Neural cell (in vitro differentiated cells): ENCODE results near the gene RASAL1.

Experiments used
- EZH2 ChIP-seq: fragments of 200-600, 300-800 bp; shearing (Covaris generic), sonication (generic); IDR thresholded peaks from 2 replicates; pipeline ENCODE4 v1.6.1; 2014; ENCODE audit warnings: antibody characterized with exemption, low read length, borderline replicate concordance, mild to moderate bottlenecking; ENCODE audit not compliant: insufficient read depth, poor library complexity, severe bottlenecking
- MXI1 ChIP-seq: fragments of 450-650 bp; conservative IDR thresholded peaks from 2 replicates; pipeline ENCODE4 v1.6.1; 2014; ENCODE audit warnings: antibody characterized with exemption, mild to moderate bottlenecking; ENCODE audit not compliant: poor library complexity, severe bottlenecking
- RAD21 ChIP-seq: fragments of 450-650 bp; conservative IDR thresholded peaks from 2 replicates; pipeline ENCODE4 v1.6.1; 2014; ENCODE audit warnings: antibody characterized with exemption, mild to moderate bottlenecking, moderate library complexity
- TF ChIP-seq, protein P1 (sequence below): fragments of 450-650 bp; IDR thresholded peaks from 2 replicates; pipeline ENCODE4 v1.5.1; 2014; ENCODE audit warnings: antibody characterized with exemption, mild to moderate bottlenecking, moderate library complexity; ENCODE audit not compliant: poor library complexity, severe bottlenecking

- TF ChIP-seq EZH2 (no peak), MXI1 (no peak), RAD21 (no peak)
- TF ChIP-seq, protein P1, sequence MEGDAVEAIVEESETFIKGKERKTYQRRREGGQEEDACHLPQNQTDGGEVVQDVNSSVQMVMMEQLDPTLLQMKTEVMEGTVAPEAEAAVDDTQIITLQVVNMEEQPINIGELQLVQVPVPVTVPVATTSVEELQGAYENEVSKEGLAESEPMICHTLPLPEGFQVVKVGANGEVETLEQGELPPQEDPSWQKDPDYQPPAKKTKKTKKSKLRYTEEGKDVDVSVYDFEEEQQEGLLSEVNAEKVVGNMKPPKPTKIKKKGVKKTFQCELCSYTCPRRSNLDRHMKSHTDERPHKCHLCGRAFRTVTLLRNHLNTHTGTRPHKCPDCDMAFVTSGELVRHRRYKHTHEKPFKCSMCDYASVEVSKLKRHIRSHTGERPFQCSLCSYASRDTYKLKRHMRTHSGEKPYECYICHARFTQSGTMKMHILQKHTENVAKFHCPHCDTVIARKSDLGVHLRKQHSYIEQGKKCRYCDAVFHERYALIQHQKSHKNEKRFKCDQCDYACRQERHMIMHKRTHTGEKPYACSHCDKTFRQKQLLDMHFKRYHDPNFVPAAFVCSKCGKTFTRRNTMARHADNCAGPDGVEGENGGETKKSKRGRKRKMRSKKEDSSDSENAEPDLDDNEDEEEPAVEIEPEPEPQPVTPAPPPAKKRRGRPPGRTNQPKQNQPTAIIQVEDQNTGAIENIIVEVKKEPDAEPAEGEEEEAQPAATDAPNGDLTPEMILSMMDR, result no peak
Observed at GRCh38 chr12:113162102-113163029, 26.8 kb upstream of the RASAL1 start.
